Measurements from ENCODE around the gene TCF12.

TCF12 gene

DNA sequence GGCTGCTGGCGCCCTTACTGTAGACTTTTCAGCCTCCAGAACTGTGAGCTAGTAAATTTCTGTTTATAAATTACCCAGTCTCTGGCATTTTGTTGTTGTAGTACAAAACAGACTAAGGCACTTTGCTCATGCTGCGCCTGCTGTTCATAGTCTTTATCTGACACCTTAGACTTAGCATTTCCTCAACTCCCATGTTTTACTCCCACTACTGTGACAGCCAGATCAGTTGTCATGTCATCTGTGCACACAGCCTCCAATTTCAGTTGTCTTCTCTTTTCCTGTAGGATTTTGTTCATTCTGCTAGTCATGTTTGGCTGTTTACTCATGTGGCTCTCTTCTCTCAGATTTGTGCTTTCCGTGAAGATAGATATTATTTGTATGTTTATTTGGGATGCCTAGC is 62.0 kb downstream of the TCF12 start:
- no peaks in the 10 kb centered on the region for H3K9me2 ChIP-seq (ENCODE audit: low read depth, low read length)
- H3K27ac ChIP-seq (ENCODE audit: low read depth, low read length, poor library complexity, severe bottlenecking): peak overlapping the region; percentile 44
- no peaks in the 10 kb centered on the region for H3K27me3 ChIP-seq (ENCODE audit: insufficient read depth, low read length)
- H3K9me3 ChIP-seq (ENCODE audit: low read length): no peaks in the 10 kb centered on the region
- H3K4me2 ChIP-seq (ENCODE audit: low read length): no peak overlapping the region
- H3K9ac ChIP-seq (ENCODE audit: low read length): no peak overlapping the region
- TF ChIP-seq EZH2 (IDR thresholded peaks at IDR 0.05; ENCODE audit: borderline replicate concordance, low read length) (no peak), CTCF (IDR thresholded peaks at IDR 0.05; ENCODE audit: low read length) (no peak)
- peaks cover 50% of the 10 kb centered on the region for H3K4me1 ChIP-seq (ENCODE audit: insufficient read depth, low read length, severe bottlenecking)
- peaks cover 78% of the 10 kb centered on the region for H3K79me2 ChIP-seq (ENCODE audit: insufficient read depth, low read length)
- H3K36me3 ChIP-seq (ENCODE audit: insufficient read depth, low read length): no peaks in the 10 kb centered on the region; the same call in 1 of the 2 replicates
- no peak overlapping the region for H2AFZ ChIP-seq (ENCODE audit: low read length)
- no peak overlapping the region for H3K4me3 ChIP-seq (ENCODE audit: low read depth, low read length, poor library complexity, severe bottlenecking)
- no peaks in the 10 kb centered on the region for H4K20me1 ChIP-seq (ENCODE audit: insufficient read depth, low read length)
- H3F3A ChIP-seq (ENCODE audit: insufficient read depth, low read length): no peaks in the 10 kb centered on the region

- Histone ChIP-seq H3K4me1 (ENCODE audit: insufficient read depth, low read length, severe bottlenecking) (peaks cover 57% of the 10 kb centered on the region), H3F3A (ENCODE audit: insufficient read depth, low read length) (no peaks in the 10 kb centered on the region), H3K9me3 (ENCODE audit: low read length) (no peaks in the 10 kb centered on the region), H3K9ac (ENCODE audit: low read length) (no peak overlapping the region), H3K79me2 (ENCODE audit: insufficient read depth, low read length) (peaks cover 78% of the 10 kb centered on the region), H4K20me1 (ENCODE audit: insufficient read depth, low read length) (no peaks in the 10 kb centered on the region), H3K36me3 (ENCODE audit: insufficient read depth, low read length) (no peaks in the 10 kb centered on the region; the same call in 1 of the 2 replicates), H3K4me3 (ENCODE audit: low read depth, low read length, poor library complexity, severe bottlenecking) (no peak overlapping the region), H3K9me2 (ENCODE audit: low read depth, low read length) (no peaks in the 10 kb centered on the region), H2AFZ (ENCODE audit: low read length) (no peak overlapping the region), H3K27ac (ENCODE audit: low read depth, low read length, poor library complexity, severe bottlenecking) (peak overlapping the region; percentile 44), H3K4me2 (ENCODE audit: low read length) (no peak overlapping the region), H3K27me3 (ENCODE audit: insufficient read depth, low read length) (no peaks in the 10 kb centered on the region)
- no peak for TF ChIP-seq CTCF (IDR thresholded peaks at IDR 0.05; ENCODE audit: low read length)
- no peak for TF ChIP-seq EZH2 (IDR thresholded peaks at IDR 0.05; ENCODE audit: borderline replicate concordance, low read length)
These were observed 62.7 kb downstream of the TCF12 start for GRCh38 chr15:56981160-56981559.

- H3K27me3 ChIP-seq (ENCODE audit: insufficient read depth, low read length): no peaks in the 10 kb centered on the region
- TF ChIP-seq EZH2 (IDR thresholded peaks at IDR 0.05; ENCODE audit: borderline replicate concordance, low read length) (no peak), CTCF (IDR thresholded peaks at IDR 0.05; ENCODE audit: low read length) (no peak)
- peaks cover 75% of the 10 kb centered on the region for H3K4me1 ChIP-seq (ENCODE audit: insufficient read depth, low read length, severe bottlenecking)
- no peaks in the 10 kb centered on the region for H3K36me3 ChIP-seq (ENCODE audit: insufficient read depth, low read length)
- H3K9me3 ChIP-seq (ENCODE audit: low read length): no peaks in the 10 kb centered on the region
- no peak overlapping the region for H2AFZ ChIP-seq (ENCODE audit: low read length)
- H3K4me3 ChIP-seq (ENCODE audit: low read depth, low read length, poor library complexity, severe bottlenecking): no peak overlapping the region
- no peak overlapping the region for H3K4me2 ChIP-seq (ENCODE audit: low read length)
- H3F3A ChIP-seq (ENCODE audit: insufficient read depth, low read length): no peaks in the 10 kb centered on the region
- H3K79me2 ChIP-seq (ENCODE audit: insufficient read depth, low read length): peaks cover 80% of the 10 kb centered on the region
- H3K9ac ChIP-seq (ENCODE audit: low read length): no peak overlapping the region
- H4K20me1 ChIP-seq (ENCODE audit: insufficient read depth, low read length): no peaks in the 10 kb centered on the region
- H3K27ac ChIP-seq (ENCODE audit: low read depth, low read length, poor library complexity, severe bottlenecking): no peak overlapping the region
- H3K9me2 ChIP-seq (ENCODE audit: low read depth, low read length): no peaks in the 10 kb centered on the region
These were observed 64.5 kb downstream of the TCF12 start for GRCh38 chr15:56982987-56983386.
